HTR-8/SVneo (cell line): Measurements from ENCODE around the gene MEPE.
A peak's percentile ranks its signal among the peaks of the same experiment; 100 is the strongest.

Experiments used
- DNase-seq: peaks from one replicate; pipeline ENCODE4 v3.0.0; 2011; ENCODE audit warnings: low spot score, mixed read lengths; ENCODE audit not compliant: insufficient read length
- FAIRE-seq: peaks from 2 replicates; lab custom pipeline; 2011; peaks lifted over from hg19 to GRCh38; lab: Jason Lieb, UNC

Gene MEPE

GRCh38 chr4:87832669-87833068, at the start of gene MEPE:
Gene MEPE, plus strand, starts transcription at chr4:87832969. Its CDS starts 1,746 bp downstream, at chr4:87834715.
- DNase-seq (no peak), FAIRE-seq (no peak)

GRCh38 chr4:87783781-87784180, 49.0 kb upstream of the MEPE start:
- DNase-seq, result no peak
- no peak for FAIRE-seq

GRCh38 chr4:87785731-87786509, 46.8 kb upstream of the MEPE start:
- DNase-seq (no peak), FAIRE-seq (no peak)

- FAIRE-seq, result no peak
Measured at GRCh38 chr4:87799301-87800113, 33.3 kb upstream of the MEPE start, which contains the start of gene IBSP. Gene IBSP, plus strand, starts transcription at chr4:87799554. Its CDS starts 2,808 bp downstream, at chr4:87802362.

GRCh38 chr4:87802858-87803257, 29.9 kb upstream of the MEPE start:
- FAIRE-seq (no peak), DNase-seq (no peak)

More at GRCh38 chr4:87799301-87800113, 33.3 kb upstream of the MEPE start, which contains the start of gene IBSP:
- no peak for DNase-seq

- FAIRE-seq, result no peak
Measured at GRCh38 chr4:87803421-87803820, 29.3 kb upstream of the MEPE start.

GRCh38 chr4:87804871-87805270, 27.9 kb upstream of the MEPE start:
- FAIRE-seq, result no peak
- no peak for DNase-seq

More at GRCh38 chr4:87803421-87803820, 29.3 kb upstream of the MEPE start:
- no peak for DNase-seq

GRCh38 chr4:87805971-87806370, 26.8 kb upstream of the MEPE start:
- peak; percentile 5 for DNase-seq
- no peak for FAIRE-seq

- DNase-seq (no peak), FAIRE-seq (no peak)
Measured at GRCh38 chr4:87806520-87806919, 26.2 kb upstream of the MEPE start.

- no peak for DNase-seq
- FAIRE-seq, result no peak
Measured at GRCh38 chr4:87807402-87807801, 25.4 kb upstream of the MEPE start.

GRCh38 chr4:87811977-87812376, 20.8 kb upstream of the MEPE start:
- no peak for DNase-seq
- no peak for FAIRE-seq

- FAIRE-seq (no peak), DNase-seq (peak; percentile 2)
Measured at GRCh38 chr4:87819281-87819919, 13.4 kb upstream of the MEPE start.

GRCh38 chr4:87823200-87823599, 9.6 kb upstream of the MEPE start:
- DNase-seq, result no peak
- FAIRE-seq, result no peak

GRCh38 chr4:87823724-87824123, 9.0 kb upstream of the MEPE start:
- DNase-seq, result no peak
- no peak for FAIRE-seq

GRCh38 chr4:87824352-87824751, 8.4 kb upstream of the MEPE start:
- no peak for FAIRE-seq
- no peak for DNase-seq

GRCh38 chr4:87834401-87834800, 1.6 kb downstream of the MEPE start:
- FAIRE-seq (no peak), DNase-seq (no peak)

GRCh38 chr4:87835197-87835596, 2.4 kb downstream of the MEPE start:
- DNase-seq (no peak), FAIRE-seq (no peak)

- DNase-seq (no peak), FAIRE-seq (no peak)
Measured at GRCh38 chr4:87835743-87836142, 3.0 kb downstream of the MEPE start.

GRCh38 chr4:87838205-87838604, 5.4 kb downstream of the MEPE start:
- no peak for FAIRE-seq
- no peak for DNase-seq

GRCh38 chr4:87838890-87839591, 6.3 kb downstream of the MEPE start:
- DNase-seq (peak; percentile 10), FAIRE-seq (no peak)
